GM18907 (cell line): ENCODE measurements around the gene CHRNB1.

ENCODE experiments used
- ATAC-seq: cut with Tn5 transposase; IDR thresholded peaks from one replicate; pipeline ENCODE4 v1.9.1; 2021; ENCODE audit warnings: mild to moderate bottlenecking, moderate library complexity; ENCODE audit not compliant: unreplicated experiment

Gene CHRNB1, protein sequence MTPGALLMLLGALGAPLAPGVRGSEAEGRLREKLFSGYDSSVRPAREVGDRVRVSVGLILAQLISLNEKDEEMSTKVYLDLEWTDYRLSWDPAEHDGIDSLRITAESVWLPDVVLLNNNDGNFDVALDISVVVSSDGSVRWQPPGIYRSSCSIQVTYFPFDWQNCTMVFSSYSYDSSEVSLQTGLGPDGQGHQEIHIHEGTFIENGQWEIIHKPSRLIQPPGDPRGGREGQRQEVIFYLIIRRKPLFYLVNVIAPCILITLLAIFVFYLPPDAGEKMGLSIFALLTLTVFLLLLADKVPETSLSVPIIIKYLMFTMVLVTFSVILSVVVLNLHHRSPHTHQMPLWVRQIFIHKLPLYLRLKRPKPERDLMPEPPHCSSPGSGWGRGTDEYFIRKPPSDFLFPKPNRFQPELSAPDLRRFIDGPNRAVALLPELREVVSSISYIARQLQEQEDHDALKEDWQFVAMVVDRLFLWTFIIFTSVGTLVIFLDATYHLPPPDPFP

DNA sequence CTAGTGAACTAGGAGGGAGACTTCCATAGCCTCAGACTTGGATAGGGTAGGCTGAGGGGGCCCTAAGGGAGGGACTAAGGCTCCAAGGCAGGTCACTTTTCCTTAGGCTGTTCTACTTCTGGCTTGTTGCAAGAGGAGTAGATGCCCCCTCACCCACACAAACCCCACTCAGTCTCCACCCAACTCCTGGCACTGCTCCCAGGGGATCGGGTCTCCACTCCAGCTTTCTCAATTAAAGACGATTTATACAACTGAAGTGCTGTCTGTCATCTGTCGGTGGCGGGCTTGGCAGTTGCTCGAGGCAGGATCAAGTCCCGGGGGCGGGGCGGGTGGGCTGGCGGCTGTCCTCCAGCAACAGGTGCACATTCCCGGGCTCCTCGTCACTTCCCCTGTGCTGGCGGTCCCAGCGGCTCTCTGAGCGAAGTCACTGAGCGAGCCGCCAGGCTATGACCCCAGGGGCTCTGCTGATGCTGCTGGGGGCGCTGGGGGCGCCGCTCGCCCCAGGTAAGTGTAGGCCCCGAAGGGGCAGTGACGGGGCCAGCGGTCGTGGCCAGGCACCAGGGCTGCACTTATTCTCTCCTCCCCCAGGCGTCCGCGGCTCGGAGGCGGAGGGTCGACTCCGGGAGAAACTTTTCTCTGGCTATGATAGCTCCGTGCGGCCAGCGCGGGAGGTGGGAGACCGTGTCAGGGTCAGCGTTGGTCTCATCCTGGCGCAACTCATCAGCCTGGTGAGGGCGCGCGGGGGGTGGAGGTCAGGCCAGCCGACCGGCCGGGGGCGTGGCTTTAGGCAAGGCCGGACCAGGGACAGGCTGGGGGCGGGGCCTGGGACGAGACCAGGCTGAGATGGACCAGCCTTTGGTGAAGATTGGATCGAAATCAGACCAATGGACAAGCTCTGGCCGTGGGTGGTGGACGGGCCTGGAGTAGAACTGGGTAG lies at the start of gene CHRNB1:
TSS of gene CHRNB1 (plus strand) at position 380 of the 937 bp plus-strand sequence. CDS start at position 447, 67 bp downstream.
- ATAC-seq = no peak

DNA sequence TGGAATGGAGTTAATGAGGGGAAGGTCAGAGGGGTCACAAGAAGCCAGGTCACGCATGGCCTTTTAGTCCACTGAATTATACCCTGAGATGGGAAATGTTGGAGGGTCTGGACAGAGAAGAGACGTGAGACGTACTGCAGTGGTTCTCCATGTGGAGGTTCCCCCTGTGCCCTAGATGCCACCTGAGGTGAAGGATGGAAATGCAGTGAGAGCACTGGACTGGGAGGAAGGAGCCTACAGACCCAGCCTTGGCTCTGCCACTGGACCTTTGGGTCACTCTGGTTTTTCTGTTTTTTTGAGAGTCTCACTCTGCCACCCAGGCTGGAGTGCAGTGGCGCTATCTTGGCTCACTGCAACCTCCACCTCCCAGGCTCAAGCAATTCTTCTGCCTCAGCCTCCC lies 48.7 kb upstream of the CHRNB1 start:
- no peak for ATAC-seq

DNA sequence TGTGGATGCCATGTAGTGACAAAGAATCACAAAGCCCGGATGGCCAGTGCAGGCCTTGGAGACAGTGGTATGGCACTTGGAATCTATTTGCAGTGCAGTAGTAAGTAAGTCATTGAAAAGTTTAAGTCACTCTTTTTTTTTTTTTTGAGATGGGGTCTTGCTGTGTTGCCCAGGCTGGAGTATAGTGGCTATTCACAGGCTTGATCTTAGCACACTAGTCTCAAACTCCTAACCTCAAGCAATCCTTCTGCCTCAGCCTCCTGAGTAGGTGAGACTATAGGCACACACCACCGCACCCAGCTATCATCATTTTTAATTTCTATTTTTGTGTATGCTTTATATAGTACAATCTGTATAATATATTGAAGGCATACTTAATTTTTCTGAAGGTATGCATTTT lies 46.2 kb upstream of the CHRNB1 start:
- no peak for ATAC-seq

DNA sequence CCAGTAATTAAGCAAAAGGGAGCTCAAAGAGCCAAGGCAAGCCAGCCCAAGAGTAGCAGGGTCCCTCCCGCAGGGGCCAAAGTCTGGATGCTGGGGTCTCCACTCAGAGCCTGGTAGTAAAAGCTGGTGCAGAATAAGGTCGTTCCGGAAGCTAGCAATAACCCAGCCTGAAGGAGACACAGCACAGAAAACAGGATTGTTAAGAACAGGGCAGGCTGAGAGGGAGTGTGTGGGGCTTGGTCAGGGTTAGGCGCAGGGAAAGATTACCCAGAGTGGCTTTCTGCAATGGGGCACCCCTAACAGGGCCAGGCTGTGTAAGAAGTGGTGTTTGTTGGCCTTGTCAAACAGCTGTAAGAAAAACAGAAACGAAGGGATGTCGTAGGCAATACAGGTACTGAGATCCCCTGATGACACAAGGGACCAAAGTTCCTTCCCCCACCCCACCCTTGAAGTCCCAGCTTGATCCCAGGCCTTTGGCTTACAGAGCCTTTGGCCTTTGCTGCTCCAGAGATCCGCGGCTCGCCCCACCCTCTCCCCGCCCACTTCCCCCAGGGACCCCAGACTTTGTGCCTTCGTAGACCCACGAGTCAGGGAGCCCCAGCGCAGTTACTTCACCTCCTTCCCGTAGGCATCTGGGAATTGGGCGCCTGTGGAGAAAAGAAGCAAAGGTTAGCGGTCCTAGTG lies 41.7 kb upstream of the CHRNB1 start:
- ATAC-seq = no peak

DNA sequence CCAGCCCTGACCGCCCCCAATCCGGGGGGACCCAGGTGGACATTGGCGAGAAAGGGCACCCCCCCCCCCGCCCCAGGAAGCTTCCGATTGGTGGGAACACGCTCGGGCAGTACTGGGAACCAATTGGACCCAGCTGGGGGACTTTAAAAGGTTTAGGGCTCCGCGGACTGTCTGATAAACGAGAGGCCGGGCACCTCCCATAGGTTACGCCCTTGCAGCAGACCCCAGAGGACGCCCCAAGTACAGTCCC lies 41.2 kb upstream of the CHRNB1 start:
- no peak for ATAC-seq

DNA sequence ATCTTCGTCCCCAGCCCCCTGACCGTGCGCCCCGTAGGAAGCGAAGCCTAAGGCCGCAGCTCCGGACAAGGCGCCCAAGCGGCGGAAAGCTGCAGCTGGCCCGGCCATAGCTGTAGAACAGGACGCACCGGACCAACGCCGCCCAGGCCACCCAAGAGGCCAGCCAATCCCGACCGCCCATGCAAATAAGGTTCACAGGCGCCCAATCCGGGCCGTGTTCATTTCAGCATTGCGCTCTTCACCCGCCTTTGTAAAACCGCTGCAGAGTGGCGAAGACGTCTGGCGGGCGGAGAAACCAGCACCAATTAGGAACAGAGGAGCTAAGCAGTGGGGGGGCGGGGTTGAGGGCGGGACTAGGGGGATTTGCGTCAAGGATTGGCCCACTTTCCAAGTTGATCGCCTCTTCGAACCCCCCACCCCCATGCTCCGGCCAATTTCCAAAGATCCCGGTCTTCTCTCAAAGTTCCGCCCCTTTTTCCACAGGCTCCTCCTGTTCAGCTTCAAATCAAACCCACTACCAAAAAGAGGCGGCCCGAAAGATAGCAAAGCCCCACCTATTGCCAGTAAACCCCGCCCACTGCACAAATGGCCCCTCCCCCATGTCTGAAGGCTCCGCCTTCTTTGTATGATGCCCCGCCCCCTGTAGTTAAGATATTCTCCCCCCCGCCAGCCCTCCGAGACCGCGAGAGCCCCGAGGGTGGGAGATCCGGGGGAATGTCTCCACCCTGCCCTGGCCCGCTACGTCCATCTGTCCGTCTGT lies 40.7 kb upstream of the CHRNB1 start, which contains the start of gene TMEM256:
TSS of gene TMEM256 (minus strand) at position 121 of the 760 bp plus-strand sequence. CDS start at position 108, 13 bp downstream.
- peak; percentile 91 for ATAC-seq

DNA sequence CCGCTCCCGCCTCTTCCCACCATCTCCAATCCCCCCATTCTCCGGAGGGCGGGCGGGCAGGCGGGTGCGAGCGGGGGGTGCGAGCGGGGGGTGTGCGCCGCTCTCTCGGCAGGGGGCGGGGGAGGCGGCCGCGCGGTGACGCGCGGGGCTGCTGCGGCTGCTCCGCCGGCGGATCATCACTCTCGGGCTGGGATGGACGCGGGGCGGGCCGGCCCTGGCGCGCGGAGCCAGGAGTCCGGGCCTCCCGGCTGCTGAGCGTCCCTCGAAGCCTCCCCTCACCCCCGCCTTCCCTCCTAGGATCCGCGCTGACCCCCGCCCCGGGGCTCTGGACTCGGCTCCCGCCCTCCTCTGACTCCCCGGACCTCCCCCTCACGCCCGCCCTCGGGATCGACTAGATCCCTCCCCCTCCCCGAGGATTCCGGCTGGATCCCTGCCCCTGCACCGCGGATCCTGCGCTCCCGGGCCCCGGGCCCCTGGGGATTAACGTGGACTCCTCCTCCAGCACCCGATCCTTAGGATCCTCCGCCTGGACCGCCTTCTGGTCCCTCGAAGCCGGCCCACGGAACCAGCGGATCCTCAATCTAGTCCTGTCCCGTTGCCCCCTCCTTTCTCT lies 40.0 kb upstream of the CHRNB1 start:
- peak; percentile 10 for ATAC-seq

DNA sequence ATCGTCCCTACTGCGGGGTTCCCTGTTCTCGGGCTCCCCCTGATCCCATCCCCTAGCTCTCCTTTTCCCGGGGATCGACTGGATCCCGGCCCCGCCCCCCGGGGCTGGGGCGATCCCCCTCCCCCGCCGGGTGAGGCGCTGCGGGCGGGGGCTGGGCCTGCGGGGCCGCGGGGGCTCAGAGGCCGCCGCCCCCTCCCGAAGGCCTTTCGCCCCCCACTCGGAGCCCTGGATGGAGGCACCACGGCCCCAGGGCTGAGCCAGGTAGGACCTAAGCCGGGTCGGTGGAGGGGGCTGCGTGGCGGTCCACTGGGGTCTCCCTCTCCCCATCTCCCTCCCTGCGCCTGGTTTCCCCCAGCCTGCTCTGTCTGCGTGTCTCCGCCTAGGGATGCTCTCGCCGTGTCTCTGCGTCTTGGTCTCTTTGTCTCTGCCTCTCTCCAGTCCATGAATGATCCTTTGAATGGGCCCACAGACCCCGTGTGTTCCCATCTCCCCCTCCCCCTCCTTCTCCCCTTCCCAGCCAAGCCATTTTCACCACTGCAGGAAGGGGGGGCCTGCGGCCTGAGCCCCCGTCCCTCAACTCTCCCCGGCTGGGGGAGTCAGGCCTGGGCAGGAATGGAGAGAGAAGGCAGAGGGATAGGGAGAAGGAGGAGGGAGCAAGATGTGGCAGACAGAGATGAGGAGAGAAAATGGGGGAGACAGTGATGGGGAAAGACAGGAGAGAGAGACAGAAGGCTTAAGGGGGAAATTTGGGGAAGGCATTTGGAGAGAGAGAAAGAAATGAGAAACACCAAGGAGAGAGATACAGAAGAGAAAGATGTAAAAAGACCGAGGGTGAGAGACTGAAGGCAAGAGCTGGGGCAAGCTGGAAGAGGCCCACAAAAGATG lies 39.3 kb upstream of the CHRNB1 start:
- ATAC-seq = no peak

DNA sequence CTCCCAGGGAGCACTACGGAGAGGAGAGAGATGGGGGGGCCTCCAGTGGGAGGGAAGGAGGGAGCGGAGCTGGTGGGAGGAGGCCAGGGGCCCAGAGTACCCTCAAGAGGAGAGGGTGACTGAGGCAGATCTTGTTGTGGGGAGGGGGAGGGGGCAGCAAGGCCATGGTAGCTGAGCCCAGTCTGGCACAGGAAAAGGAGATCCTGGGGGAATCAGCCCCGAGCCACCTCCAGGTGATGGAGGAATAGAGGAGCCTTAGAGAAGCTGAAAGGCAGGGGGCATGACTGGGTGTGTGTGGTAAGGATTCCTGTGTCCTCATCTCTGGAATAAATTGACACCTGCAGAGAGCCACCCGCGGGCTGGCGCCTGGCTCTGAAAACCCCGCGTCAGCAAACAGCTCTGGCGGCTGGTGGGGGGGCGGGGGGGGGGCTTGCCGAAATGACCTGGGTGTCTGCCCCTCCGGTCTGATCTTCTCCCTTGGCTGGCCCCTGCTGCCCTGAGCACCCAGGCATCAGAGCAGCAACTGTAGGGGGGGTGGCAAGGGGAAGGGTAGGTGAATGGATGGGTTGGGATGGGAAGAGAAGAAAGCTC lies 38.5 kb upstream of the CHRNB1 start:
- ATAC-seq = no peak

DNA sequence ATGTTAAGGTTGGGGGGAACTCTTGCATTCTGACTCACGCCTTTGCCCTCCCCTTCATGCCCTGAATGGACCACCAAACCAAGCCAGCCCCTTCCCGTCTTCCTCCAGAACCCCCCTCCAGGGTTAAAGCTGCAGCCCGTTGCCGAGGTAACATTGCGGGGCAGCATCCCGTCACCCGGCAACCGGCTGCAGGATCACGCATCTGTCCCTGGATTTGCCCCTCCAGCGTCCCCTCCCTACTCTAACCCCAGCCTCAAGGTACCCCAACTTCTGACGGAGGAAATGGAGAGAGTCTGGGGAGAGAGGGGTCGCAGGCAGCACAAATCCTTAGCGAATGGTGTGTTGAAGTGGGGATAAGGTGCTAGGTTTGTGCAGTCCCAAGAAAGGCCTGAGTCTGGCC lies 37.8 kb upstream of the CHRNB1 start:
- ATAC-seq = no peak

DNA sequence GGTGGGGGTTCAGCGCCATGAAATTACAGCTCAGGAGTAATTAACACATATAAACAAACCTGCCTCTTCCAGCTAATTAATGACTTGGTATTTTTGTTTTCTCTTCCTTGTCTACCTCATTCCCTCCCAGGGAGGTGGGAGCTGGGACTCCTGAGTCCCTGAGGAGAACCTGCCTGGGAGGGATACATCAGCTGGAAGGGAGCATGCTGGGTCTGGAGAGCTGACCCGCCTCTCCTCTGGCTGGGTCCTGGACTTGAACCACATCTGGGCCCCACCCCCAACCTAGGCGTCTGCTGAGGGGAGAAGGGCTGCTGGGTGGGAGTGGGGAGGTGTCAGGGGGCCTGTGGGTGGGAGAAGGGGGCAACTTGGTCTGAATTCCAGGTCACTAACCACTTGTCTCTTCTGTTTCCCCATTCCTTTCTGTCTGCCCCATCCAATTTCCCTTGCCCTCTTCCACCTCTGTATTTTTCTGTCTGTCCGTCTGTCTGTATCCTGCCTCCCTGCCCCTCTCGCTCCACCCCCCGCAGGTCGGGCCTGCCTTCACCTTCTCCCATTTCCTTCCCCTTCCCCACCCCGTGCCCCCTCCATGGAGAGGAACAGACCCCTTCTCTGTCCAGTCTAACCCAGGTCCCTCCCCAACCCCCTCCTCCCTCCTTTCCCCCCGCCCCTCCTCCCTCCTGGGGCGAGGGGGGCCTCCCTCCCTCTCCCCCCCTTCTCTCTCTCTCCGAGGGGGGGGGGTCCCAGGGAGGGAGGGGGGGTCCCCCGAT lies 37.2 kb upstream of the CHRNB1 start, which contains the start of gene NLGN2:
TSS of gene NLGN2 (plus strand) at position 361 of the 767 bp plus-strand sequence. CDS start 411 bp downstream, outside the sequence.
- no peak for ATAC-seq

DNA sequence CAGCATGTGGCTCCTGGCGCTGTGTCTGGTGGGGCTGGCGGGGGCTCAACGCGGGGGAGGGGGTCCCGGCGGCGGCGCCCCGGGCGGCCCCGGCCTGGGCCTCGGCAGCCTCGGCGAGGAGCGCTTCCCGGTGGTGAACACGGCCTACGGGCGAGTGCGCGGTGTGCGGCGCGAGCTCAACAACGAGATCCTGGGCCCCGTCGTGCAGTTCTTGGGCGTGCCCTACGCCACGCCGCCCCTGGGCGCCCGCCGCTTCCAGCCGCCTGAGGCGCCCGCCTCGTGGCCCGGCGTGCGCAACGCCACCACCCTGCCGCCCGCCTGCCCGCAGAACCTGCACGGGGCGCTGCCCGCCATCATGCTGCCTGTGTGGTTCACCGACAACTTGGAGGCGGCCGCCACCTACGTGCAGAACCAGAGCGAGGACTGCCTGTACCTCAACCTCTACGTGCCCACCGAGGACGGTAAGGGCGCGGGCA lies 36.6 kb upstream of the CHRNB1 start:
- no peak for ATAC-seq

DNA sequence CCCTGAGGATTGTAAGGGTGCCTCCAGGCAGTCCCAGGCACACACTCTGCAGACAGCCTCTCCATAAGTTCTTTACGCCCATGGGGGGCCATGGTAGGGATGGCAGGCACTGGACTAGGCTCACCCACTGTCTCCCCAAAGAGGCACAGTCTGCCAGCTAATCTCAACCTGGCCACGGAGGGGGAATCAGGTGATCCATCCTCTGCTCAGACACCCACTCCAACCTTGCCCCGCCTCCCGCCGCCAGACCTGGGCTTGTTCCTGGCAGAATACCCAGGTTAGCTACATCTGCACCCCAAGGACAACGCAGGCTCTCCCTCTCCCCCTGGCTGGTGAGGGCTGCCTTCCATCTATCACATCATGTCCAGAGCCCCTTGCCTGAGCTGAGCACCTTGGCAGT lies 36.0 kb upstream of the CHRNB1 start:
- ATAC-seq = no peak

DNA sequence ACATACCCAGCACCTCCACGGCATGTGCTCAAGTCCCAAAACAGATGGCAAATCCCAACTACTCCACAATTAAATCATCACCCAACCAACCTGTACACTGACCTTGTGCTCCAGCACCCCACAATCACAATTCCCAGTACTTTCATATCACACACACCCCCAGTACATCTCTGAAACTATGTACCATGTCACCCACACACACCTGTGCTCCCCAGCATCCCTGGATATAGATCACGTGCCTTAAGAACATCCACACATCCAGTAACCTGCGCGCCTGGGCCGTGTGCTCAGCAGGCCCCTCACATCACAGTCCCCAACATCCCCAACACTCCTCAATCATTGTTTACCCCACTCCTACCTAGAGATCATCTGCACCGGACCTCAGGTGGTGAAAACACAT lies 35.1 kb upstream of the CHRNB1 start:
- no peak for ATAC-seq

DNA sequence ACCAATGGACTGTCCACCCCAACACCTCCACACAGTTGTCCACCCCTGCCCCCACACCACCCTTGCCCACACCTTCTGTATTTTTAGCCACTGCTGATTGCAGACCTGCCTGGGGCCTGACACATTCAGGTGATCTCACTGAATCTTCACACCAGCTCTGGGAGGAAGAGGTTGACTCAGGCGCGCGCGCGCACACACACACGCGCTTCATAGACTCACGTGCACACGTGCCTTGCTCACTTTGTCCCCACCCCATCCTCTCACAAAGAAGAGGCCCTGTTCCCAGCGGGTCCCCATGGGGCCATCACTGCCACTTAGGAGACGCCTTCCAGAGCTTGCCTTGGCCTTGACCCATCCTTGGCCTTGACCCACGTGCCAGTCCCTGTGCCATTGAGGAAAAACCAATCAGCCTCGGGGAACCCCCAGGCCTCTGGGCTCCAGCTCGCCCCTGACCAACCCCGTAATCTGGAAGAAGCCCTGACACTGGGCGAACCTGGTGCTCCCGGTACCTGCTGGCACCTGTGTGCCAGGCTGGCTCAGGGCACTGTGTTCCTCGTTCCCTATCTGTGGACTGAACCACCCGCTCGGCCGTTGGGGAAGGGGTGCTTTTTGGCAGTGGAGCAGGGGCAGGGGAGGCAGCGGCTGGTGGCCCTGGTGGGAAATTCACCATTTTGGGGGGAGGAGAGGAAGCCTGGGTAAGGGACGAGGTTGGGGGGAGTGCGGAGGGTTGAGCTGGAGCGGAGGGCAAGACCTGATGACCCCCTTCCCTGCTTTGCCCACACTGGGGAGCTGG lies 34.0 kb upstream of the CHRNB1 start:
- no peak for ATAC-seq

DNA sequence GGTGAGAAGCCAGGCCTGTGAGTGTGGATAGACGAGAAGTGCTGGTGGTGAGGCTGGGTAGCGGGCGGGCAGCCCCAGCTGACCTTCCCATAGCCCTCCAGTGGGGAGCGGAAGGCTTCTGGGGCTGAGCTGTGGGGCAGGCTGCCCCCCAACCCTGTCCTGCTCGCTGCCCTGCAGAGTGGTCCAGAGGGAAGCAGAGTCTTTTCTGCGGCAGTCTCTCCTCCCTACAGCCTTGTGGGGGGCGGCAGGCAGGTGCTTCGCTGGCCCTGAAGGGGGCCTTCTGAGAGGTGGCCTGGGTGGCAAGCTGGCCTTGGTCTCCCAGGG lies 33.5 kb upstream of the CHRNB1 start:
- no peak for ATAC-seq

DNA sequence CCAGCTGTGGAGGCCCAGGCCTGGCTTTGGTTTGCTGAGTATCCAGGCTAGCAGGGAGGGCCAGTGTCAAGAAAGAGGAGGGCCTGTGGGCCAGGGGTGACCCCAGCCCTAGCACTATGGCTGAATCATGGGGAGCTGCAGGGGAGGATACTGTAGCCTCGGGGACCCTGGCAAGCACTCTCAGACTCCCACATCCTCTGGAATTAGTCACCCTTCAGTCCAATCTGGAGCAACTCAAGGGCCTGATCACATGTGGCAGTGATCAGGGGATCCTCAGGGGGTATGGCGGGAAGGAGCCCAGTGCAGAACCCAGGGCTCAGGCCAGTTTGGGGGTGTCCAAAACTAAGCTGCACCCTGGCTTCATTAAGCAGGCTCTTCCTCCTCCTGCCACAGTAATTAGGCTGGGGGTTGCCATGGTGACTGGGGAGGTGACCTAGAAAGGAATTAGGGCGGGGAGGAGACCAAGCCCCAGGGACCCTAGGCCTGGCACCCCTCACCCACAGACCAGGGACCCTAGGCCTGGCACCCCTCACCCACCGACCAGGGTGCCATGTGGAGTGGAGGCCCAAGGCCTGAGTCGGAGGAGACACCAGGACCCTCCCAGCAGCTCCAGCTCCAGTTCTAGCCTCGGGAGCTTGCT lies 31.4 kb upstream of the CHRNB1 start:
- no peak for ATAC-seq
